Keratinocyte (primary cell): ENCODE results near the gene BDH2. TPM values are rescaled to one million over a fixed set of nuclear protein-coding genes. Genes with fewer than 3 reads are reported as not detected.
A peak's percentile ranks its signal among the peaks of the same experiment; 100 is the strongest.

Experiments
- DNase-seq: peaks from one replicate; pipeline ENCODE4 v3.0.0-alpha.2; 2011; ENCODE audit warnings: low read depth, missing footprints, low spot score
- FAIRE-seq: peaks from 2 replicates; lab custom pipeline; 2011; peaks lifted over from hg19 to GRCh38; lab: Jason Lieb, UNC
- H2AFZ ChIP-seq: 2 replicates; pipeline ENCODE4 v1.6.0; 2012; ENCODE audit warnings: low read length, control low read depth, inconsistent platforms; ENCODE audit not compliant: control insufficient read depth
- H3K27ac ChIP-seq: 2 replicates; pipeline ENCODE4 v1.5.1; 2011; ENCODE audit warnings: low read length; ENCODE audit not compliant: control insufficient read depth, insufficient read depth
- H3K27me3 ChIP-seq: 3 replicates; pipeline ENCODE4 v1.6.0; 2011; ENCODE audit warnings: low read length; ENCODE audit not compliant: control insufficient read depth, insufficient read depth; ENCODE audit errors: extremely low read depth
- H3K36me3 ChIP-seq, 2 experiments: 2 replicates in 1 of 2; 3 replicates in 1 of 2; pipeline ENCODE4 v1.5.1; 2011; ENCODE audit warnings: low read length in 2 of 2, mild to moderate bottlenecking in 1 of 2; ENCODE audit not compliant: control insufficient read depth in 2 of 2, insufficient read depth in 2 of 2; ENCODE audit errors: extremely low read depth in 1 of 2
- H3K4me1 ChIP-seq: 3 replicates; pipeline ENCODE4 v1.5.1; 2011; ENCODE audit warnings: low read length; ENCODE audit not compliant: control insufficient read depth, insufficient read depth; ENCODE audit errors: extremely low read depth
- H3K4me2 ChIP-seq: 3 replicates; pipeline ENCODE4 v1.6.0; 2011; ENCODE audit warnings: low read depth, low read length; ENCODE audit not compliant: control insufficient read depth, insufficient read depth; ENCODE audit errors: extremely low read depth
- H3K4me3 ChIP-seq, 3 experiments: fragments of 200-600 bp in 1 of 3; sonication (generic) in 1 of 3; 2 replicates in 2 of 3; 3 replicates in 1 of 3; pipeline ENCODE4 v1.5.1; 2011 to 2016; ENCODE audit warnings: low read length in 3 of 3, mild to moderate bottlenecking in 3 of 3, control low read depth in 2 of 3, inconsistent platforms in 1 of 3, low read depth in 1 of 3, mixed read lengths in 1 of 3, mixed run types in 1 of 3, moderate library complexity in 1 of 3; ENCODE audit not compliant: control insufficient read depth in 2 of 3, insufficient read depth in 2 of 3; ENCODE audit errors: extremely low read depth in 1 of 3
- H3K79me2 ChIP-seq: 2 replicates; pipeline ENCODE4 v1.6.0; 2012; ENCODE audit warnings: low read length; ENCODE audit not compliant: control insufficient read depth, insufficient read depth
- H3K9ac ChIP-seq: 3 replicates; pipeline ENCODE4 v1.6.0; 2011; ENCODE audit warnings: low read length; ENCODE audit not compliant: control insufficient read depth, insufficient read depth; ENCODE audit errors: extremely low read depth
- H3K9me1 ChIP-seq: 3 replicates; pipeline ENCODE4 v1.6.0; 2011; ENCODE audit warnings: low read length; ENCODE audit not compliant: control insufficient read depth, insufficient read depth; ENCODE audit errors: extremely low read depth
- H3K9me3 ChIP-seq: 2 replicates; pipeline ENCODE4 v1.5.1; 2012; ENCODE audit warnings: low read depth, low read length; ENCODE audit not compliant: control insufficient read depth
- H4K20me1 ChIP-seq: 3 replicates; pipeline ENCODE4 v1.6.0; 2011; ENCODE audit warnings: low read length; ENCODE audit not compliant: control insufficient read depth, insufficient read depth; ENCODE audit errors: extremely low read depth
- CTCF ChIP-seq, 3 experiments: IDR thresholded peaks in 1 of 3; conservative IDR thresholded peaks in 1 of 3; optimal IDR thresholded peaks in 1 of 3; 2 replicates in 2 of 3; 3 replicates in 1 of 3; pipeline versions ENCODE3 to v1.5.1; 2011; ENCODE audit warnings: low read length in 3 of 3, mild to moderate bottlenecking in 3 of 3, moderate library complexity in 2 of 3, control low read depth in 1 of 3, inconsistent platforms in 1 of 3; ENCODE audit not compliant: insufficient read depth in 2 of 3; ENCODE audit errors: extremely low read depth in 1 of 3
- EZH2 ChIP-seq: IDR thresholded peaks from one replicate; pipeline ENCODE4 v1.6.1; 2012; ENCODE audit warnings: inconsistent platforms, mild to moderate bottlenecking, low read length, moderate library complexity
- dilution Hi-C: fragments of 300-500 bp; cut with MboI; formaldehyde crosslinking; loops from one replicate; pipeline ENCODE4 v1.7.0; 2020; ENCODE audit warnings: low sequenced_read_pairs; ENCODE audit not compliant: extremely low pct_ligation_motif_present
- polyA plus RNA-seq, 5 experiments: library from polyadenylated mRNA; depleted of rRNA in 3 of 5; stranded (reverse) in 3 of 5; stranded (forward) in 1 of 5; unstranded in 1 of 5; fragments of >200 nt; gene quantifications; 1 replicate in 1 of 5; 2 replicates in 3 of 5; 3 replicates in 1 of 5; pipeline versions ENCODE4 v1.2.1 to v1.2.3, GENCODE V29; 2011 to 2012; ENCODE audit warnings: missing spikeins in 2 of 5, low read depth in 1 of 5, low replicate concordance in 1 of 5

The BDH2 gene
- polyA plus RNA-seq, 1 donor (not counting 4 experiments of a cell fraction or from before 2014, with no cell fraction given) = 58.1 TPM

GRCh38 chr4:103079621-103080020 lies 20.0 kb downstream of the BDH2 start:
- Histone ChIP-seq H4K20me1 (no peaks in the 10 kb centered on the region), H3K27me3 (no peaks in the 10 kb centered on the region), H3K4me3 (no peak overlapping the region), H3K4me2 (no peak overlapping the region), H2AFZ (no peak overlapping the region), H3K4me1 (peaks cover 18% of the 10 kb centered on the region), H3K9ac (no peak overlapping the region), H3K36me3 (peaks cover 0 to 3% of the 10 kb centered on the region in 2 experiments), H3K27ac (no peak overlapping the region), H3K9me3 (no peaks in the 10 kb centered on the region), H3K9me1 (no peaks in the 10 kb centered on the region), H3K79me2 (peaks cover 18% of the 10 kb centered on the region)
- dilution Hi-C loops = no loop called here
- no peak for TF ChIP-seq CTCF (optimal IDR thresholded peaks at IDR 0.05 in 1 of 3, IDR thresholded peaks at IDR 0.05 in 1 of 3, conservative IDR thresholded peaks at IDR 0.05 in 1 of 3; ENCODE audit: extremely low read depth in 1 of 3, insufficient read depth in 2 of 3, low read length in 3 of 3)
- TF ChIP-seq EZH2 = no peak
- no peak for DNase-seq
- no peak for FAIRE-seq

- Histone ChIP-seq H3K9me1 (no peaks in the 10 kb centered on the region), H3K79me2 (peaks cover 35% of the 10 kb centered on the region), H3K4me3 (peak within 1 kb of the TSS; percentile 58 to 78 (median 77)), H3K27ac (peak within 1 kb of the TSS; percentile 84), H2AFZ (peak within 1 kb of the TSS; percentile 95), H3K4me1 (peaks cover 23% of the 10 kb centered on the region), H3K27me3 (no peaks in the 10 kb centered on the region), H3K9me3 (no peaks in the 10 kb centered on the region), H3K9ac (peak within 1 kb of the TSS; percentile 92), H4K20me1 (no peaks in the 10 kb centered on the region), H3K4me2 (peak within 1 kb of the TSS; percentile 78), H3K36me3 (peaks cover 0 to under 1% of the 10 kb centered on the region in 2 experiments)
- no peak for TF ChIP-seq EZH2
- no peak for TF ChIP-seq CTCF (optimal IDR thresholded peaks at IDR 0.05 in 1 of 3, IDR thresholded peaks at IDR 0.05 in 1 of 3, conservative IDR thresholded peaks at IDR 0.05 in 1 of 3; ENCODE audit: extremely low read depth in 1 of 3, insufficient read depth in 2 of 3, low read length in 3 of 3)
- dilution Hi-C loops = no loop called here
- no peak for DNase-seq
- FAIRE-seq = no peak
These were observed 22.8 kb downstream of the BDH2 start, which contains the start of gene SLC9B2 for GRCh38 chr4:103076747-103077347. SLC9B2 (minus strand) TSS chr4:103076761; CDS start chr4:103067550, 9,211 bp downstream.
